ENCODE data around the gene SNCB.

SNCB gene

DNA sequence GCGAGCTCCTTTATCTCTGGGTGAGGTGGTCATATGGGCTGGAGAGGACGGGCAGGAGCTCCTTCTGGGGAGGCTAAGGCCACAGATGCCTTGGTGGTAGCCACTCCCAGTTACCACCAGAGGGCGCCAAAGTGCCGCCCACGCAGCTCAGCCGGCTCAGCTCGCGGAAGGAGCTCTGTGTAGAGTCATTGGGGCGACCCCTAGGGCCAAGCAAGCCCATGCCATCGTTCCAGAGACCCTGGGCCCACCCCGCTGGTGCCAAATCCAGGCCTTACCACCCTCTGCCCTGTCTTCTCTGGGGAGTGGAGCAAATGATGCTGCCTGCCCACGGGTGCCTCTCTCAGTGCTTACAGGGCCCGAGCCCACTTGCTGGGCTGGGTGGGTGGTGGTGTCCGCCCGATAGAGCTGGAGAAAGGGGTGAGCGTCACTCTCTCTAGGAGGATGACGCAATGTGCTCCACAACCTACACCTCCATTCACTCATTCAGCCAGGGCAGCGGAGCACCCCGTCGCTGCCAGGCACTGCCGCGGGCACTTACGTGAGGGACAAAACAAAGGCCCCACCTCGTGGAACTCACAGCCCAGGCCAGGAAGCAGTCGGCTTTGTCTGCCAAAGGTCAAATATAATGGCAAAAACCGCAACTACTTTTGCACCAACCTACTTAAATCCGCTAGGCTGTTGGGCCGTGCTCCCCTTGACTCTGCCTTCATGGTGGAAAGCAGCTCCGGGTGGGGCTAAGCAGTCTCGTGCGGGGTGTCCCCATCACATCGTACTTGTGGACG lies 30.7 kb upstream of the SNCB start:
- Histone ChIP-seq H3K9ac (ENCODE audit: low read depth, low read length, poor library complexity, severe bottlenecking) (no peak overlapping the region), H2AFZ (ENCODE audit: low read length) (no peak overlapping the region), H3K79me2 (ENCODE audit: insufficient read depth, low read length) (no peaks in the 10 kb centered on the region), H3K4me1 (ENCODE audit: insufficient read depth, low read length, poor library complexity, severe bottlenecking) (no peaks in the 10 kb centered on the region), H3K9me3 (ENCODE audit: insufficient read depth, low read depth, low read length) (no peaks in the 10 kb centered on the region), H3K27me3 (ENCODE audit: insufficient read depth, low read length, poor library complexity, severe bottlenecking) (no peaks in the 10 kb centered on the region), H3K4me3 (ENCODE audit: low read length, poor library complexity, severe bottlenecking) (no peak overlapping the region), H3K4me2 (ENCODE audit: low read depth, low read length, poor library complexity, severe bottlenecking) (no peak overlapping the region), H3K36me3 (ENCODE audit: insufficient read depth, low read length) (no peaks in the 10 kb centered on the region), H4K20me1 (ENCODE audit: insufficient read depth, low read length, poor library complexity, severe bottlenecking) (no peaks in the 10 kb centered on the region), H3K9me2 (replicated peaks; ENCODE audit: low read depth, low read length) (no peaks in the 10 kb centered on the region), H3F3A (ENCODE audit: low read depth) (no peaks in the 10 kb centered on the region)
- TF ChIP-seq CTCF (conservative IDR thresholded peaks at IDR 0.05; ENCODE audit: low read length), result peak; percentile 70
- TF ChIP-seq EZH2phosphoT487 (IDR thresholded peaks at IDR 0.05; ENCODE audit: borderline replicate concordance), result no peak

- no peak overlapping the region for H3K4me2 ChIP-seq (ENCODE audit: low read depth, low read length, poor library complexity, severe bottlenecking)
Measured at GRCh38 chr5:176660530-176660859, 30.2 kb upstream of the SNCB start.

GRCh38 chr5:176659860-176660461 lies 29.6 kb upstream of the SNCB start:
- Histone ChIP-seq H4K20me1 (ENCODE audit: insufficient read depth, low read length, poor library complexity, severe bottlenecking) (no peaks in the 10 kb centered on the region), H3F3A (ENCODE audit: low read depth) (no peaks in the 10 kb centered on the region), H3K9me3 (ENCODE audit: insufficient read depth, low read depth, low read length) (no peaks in the 10 kb centered on the region), H3K9me2 (replicated peaks; ENCODE audit: low read depth, low read length) (no peaks in the 10 kb centered on the region), H2AFZ (ENCODE audit: low read length) (no peak overlapping the region), H3K4me3 (ENCODE audit: low read length, poor library complexity, severe bottlenecking) (no peak overlapping the region), H3K27me3 (ENCODE audit: insufficient read depth, low read length, poor library complexity, severe bottlenecking) (no peaks in the 10 kb centered on the region), H3K79me2 (ENCODE audit: insufficient read depth, low read length) (no peaks in the 10 kb centered on the region), H3K4me1 (ENCODE audit: insufficient read depth, low read length, poor library complexity, severe bottlenecking) (no peaks in the 10 kb centered on the region), H3K4me2 (ENCODE audit: low read depth, low read length, poor library complexity, severe bottlenecking) (no peak overlapping the region), H3K36me3 (ENCODE audit: insufficient read depth, low read length) (no peaks in the 10 kb centered on the region), H3K9ac (ENCODE audit: low read depth, low read length, poor library complexity, severe bottlenecking) (no peak overlapping the region)
- TF ChIP-seq CTCF (conservative IDR thresholded peaks at IDR 0.05; ENCODE audit: low read length) (no peak), EZH2phosphoT487 (IDR thresholded peaks at IDR 0.05; ENCODE audit: borderline replicate concordance) (no peak)

More at GRCh38 chr5:176660530-176660859, 30.2 kb upstream of the SNCB start:
- Histone ChIP-seq H3K27me3 (ENCODE audit: insufficient read depth, low read length, poor library complexity, severe bottlenecking) (no peaks in the 10 kb centered on the region), H3F3A (ENCODE audit: low read depth) (no peaks in the 10 kb centered on the region), H2AFZ (ENCODE audit: low read length) (no peak overlapping the region), H3K9me3 (ENCODE audit: insufficient read depth, low read depth, low read length) (no peaks in the 10 kb centered on the region), H3K4me1 (ENCODE audit: insufficient read depth, low read length, poor library complexity, severe bottlenecking) (no peaks in the 10 kb centered on the region), H4K20me1 (ENCODE audit: insufficient read depth, low read length, poor library complexity, severe bottlenecking) (no peaks in the 10 kb centered on the region), H3K9ac (ENCODE audit: low read depth, low read length, poor library complexity, severe bottlenecking) (no peak overlapping the region), H3K4me3 (ENCODE audit: low read length, poor library complexity, severe bottlenecking) (no peak overlapping the region), H3K36me3 (ENCODE audit: insufficient read depth, low read length) (no peaks in the 10 kb centered on the region), H3K79me2 (ENCODE audit: insufficient read depth, low read length) (no peaks in the 10 kb centered on the region), H3K9me2 (replicated peaks; ENCODE audit: low read depth, low read length) (no peaks in the 10 kb centered on the region)
- TF ChIP-seq EZH2phosphoT487 (IDR thresholded peaks at IDR 0.05; ENCODE audit: borderline replicate concordance), result no peak
- TF ChIP-seq CTCF (conservative IDR thresholded peaks at IDR 0.05; ENCODE audit: low read length), result no peak

Measured in Loucy (cell line).